Muscle layer of duodenum (tissue), 2 donors: ENCODE results near the gene BCORL1.

Experiments
- H3K27ac ChIP-seq: one replicate; pipeline ENCODE4 v1.7.0; 2013; ENCODE audit warnings: mild to moderate bottlenecking, low read length
- H3K27me3 ChIP-seq: one replicate; pipeline ENCODE4 v1.7.0; 2013; ENCODE audit warnings: low read depth, mild to moderate bottlenecking, control low read depth, low read length
- H3K36me3 ChIP-seq, 2 donors: one replicate each; pipeline ENCODE4 v1.7.0; 2013; ENCODE audit warnings: low read length in 2 of 2, control low read depth in 1 of 2, mild to moderate bottlenecking in 1 of 2; ENCODE audit not compliant: insufficient read depth in 2 of 2, control insufficient read depth in 1 of 2
- H3K4me1 ChIP-seq, 2 donors: one replicate each; pipeline ENCODE4 v1.7.0; 2013; ENCODE audit warnings: low read length in 2 of 2, mild to moderate bottlenecking in 2 of 2, control low read depth in 1 of 2, moderate library complexity in 1 of 2; ENCODE audit not compliant: insufficient read depth in 2 of 2, control insufficient read depth in 1 of 2
- H3K4me3 ChIP-seq, 2 donors: one replicate each; pipeline ENCODE4 v1.7.0; 2013; ENCODE audit warnings: low read length in 2 of 2, low read depth in 1 of 2, mild to moderate bottlenecking in 1 of 2
- H3K9me3 ChIP-seq, 2 donors: one replicate each; pipeline ENCODE4 v1.7.0; 2013; ENCODE audit warnings: low read length in 2 of 2, control low read depth in 1 of 2, mild to moderate bottlenecking in 1 of 2; ENCODE audit not compliant: control insufficient read depth in 1 of 2
- donor health status: healthy.

Gene BCORL1

GRCh38 chrX:130015181-130015580, 32.7 kb downstream of the BCORL1 start:
- no peak overlapping the region for H3K27ac ChIP-seq
- H3K27me3 ChIP-seq, result no peaks in the 10 kb centered on the region
- H3K4me3 ChIP-seq, result no peak overlapping the region
- peaks cover 0 to 27% of the 10 kb centered on the region in 2 donors for H3K36me3 ChIP-seq
- no peaks in the 10 kb centered on the region for H3K9me3 ChIP-seq
- peaks cover 0 to 8% of the 10 kb centered on the region in 2 donors for H3K4me1 ChIP-seq

GRCh38 chrX:130018143-130018542, 35.7 kb downstream of the BCORL1 start:
- H3K27ac ChIP-seq, result no peak overlapping the region
- H3K9me3 ChIP-seq, result no peaks in the 10 kb centered on the region
- H3K4me1 ChIP-seq, result peaks cover 0 to 8% of the 10 kb centered on the region in 2 donors
- H3K27me3 ChIP-seq, result no peaks in the 10 kb centered on the region
- peaks cover 8 to 31% of the 10 kb centered on the region in 2 donors for H3K36me3 ChIP-seq
- no peak overlapping the region for H3K4me3 ChIP-seq

- no peak overlapping the region for H3K27ac ChIP-seq
- H3K9me3 ChIP-seq, result no peaks in the 10 kb centered on the region
- H3K27me3 ChIP-seq, result no peaks in the 10 kb centered on the region
- H3K4me3 ChIP-seq, result no peak overlapping the region
- H3K36me3 ChIP-seq, result peaks cover 10 to 20% of the 10 kb centered on the region in 2 donors
- H3K4me1 ChIP-seq, result peaks cover 0 to 8% of the 10 kb centered on the region in 2 donors
Measured at GRCh38 chrX:130020661-130021324, 38.4 kb downstream of the BCORL1 start.

GRCh38 chrX:130024127-130024526, 41.7 kb downstream of the BCORL1 start:
- Histone ChIP-seq H3K36me3 (peaks cover 25 to 36% of the 10 kb centered on the region in 2 donors), H3K4me1 (peaks cover 0 to 3% of the 10 kb centered on the region in 2 donors), H3K4me3 (no peak overlapping the region), H3K9me3 (no peaks in the 10 kb centered on the region), H3K27ac (no peak overlapping the region), H3K27me3 (no peaks in the 10 kb centered on the region)

- Histone ChIP-seq H3K27me3 (no peaks in the 10 kb centered on the region), H3K9me3 (no peaks in the 10 kb centered on the region), H3K36me3 (peaks cover 28 to 46% of the 10 kb centered on the region in 2 donors), H3K4me3 (no peak overlapping the region), H3K4me1 (peaks cover 0 to under 1% of the 10 kb centered on the region in 2 donors), H3K27ac (no peak overlapping the region)
Measured at GRCh38 chrX:130025256-130025655, 42.8 kb downstream of the BCORL1 start.

- Histone ChIP-seq H3K27ac (no peak overlapping the region), H3K4me3 (no peak overlapping the region), H3K4me1 (peaks cover 0 to 7% of the 10 kb centered on the region in 2 donors), H3K27me3 (no peaks in the 10 kb centered on the region), H3K9me3 (no peaks in the 10 kb centered on the region), H3K36me3 (peaks cover 26 to 48% of the 10 kb centered on the region in 2 donors)
Measured at GRCh38 chrX:130027569-130027968, 45.1 kb downstream of the BCORL1 start.

GRCh38 chrX:130028196-130028595, 45.8 kb downstream of the BCORL1 start:
- no peaks in the 10 kb centered on the region for H3K27me3 ChIP-seq
- peaks cover 20 to 48% of the 10 kb centered on the region in 2 donors for H3K36me3 ChIP-seq
- H3K9me3 ChIP-seq, result no peaks in the 10 kb centered on the region
- no peak overlapping the region for H3K27ac ChIP-seq
- H3K4me1 ChIP-seq, result peaks cover 0 to 7% of the 10 kb centered on the region in 2 donors
- no peak overlapping the region for H3K4me3 ChIP-seq

GRCh38 chrX:130030826-130031225, 48.4 kb downstream of the BCORL1 start:
- H3K4me1 ChIP-seq, result peaks cover 0 to 7% of the 10 kb centered on the region in 2 donors
- no peak overlapping the region for H3K27ac ChIP-seq
- H3K4me3 ChIP-seq, result no peak overlapping the region
- H3K9me3 ChIP-seq, result no peaks in the 10 kb centered on the region
- H3K27me3 ChIP-seq, result no peaks in the 10 kb centered on the region
- H3K36me3 ChIP-seq, result peaks cover 29 to 55% of the 10 kb centered on the region in 2 donors

- peaks cover 0 to 7% of the 10 kb centered on the region in 2 donors for H3K4me1 ChIP-seq
- H3K36me3 ChIP-seq, result peaks cover 21 to 42% of the 10 kb centered on the region in 2 donors
- H3K9me3 ChIP-seq, result no peaks in the 10 kb centered on the region
- H3K27me3 ChIP-seq, result no peaks in the 10 kb centered on the region
- no peak overlapping the region for H3K4me3 ChIP-seq
- H3K27ac ChIP-seq, result no peak overlapping the region
Measured at GRCh38 chrX:130032552-130032951, 50.1 kb downstream of the BCORL1 start.

- no peak overlapping the region for H3K27ac ChIP-seq
- H3K9me3 ChIP-seq, result no peaks in the 10 kb centered on the region
- no peak overlapping the region for H3K4me3 ChIP-seq
- peaks cover 23 to 47% of the 10 kb centered on the region in 2 donors for H3K36me3 ChIP-seq
- peaks cover 0 to 7% of the 10 kb centered on the region in 2 donors for H3K4me1 ChIP-seq
- H3K27me3 ChIP-seq, result no peaks in the 10 kb centered on the region
Measured at GRCh38 chrX:130034178-130034577, 51.7 kb downstream of the BCORL1 start.

- Histone ChIP-seq H3K4me1 (peaks cover 0 to 4% of the 10 kb centered on the region in 2 donors), H3K9me3 (no peaks in the 10 kb centered on the region), H3K27ac (no peak overlapping the region), H3K36me3 (peaks cover 17 to 42% of the 10 kb centered on the region in 2 donors), H3K27me3 (no peaks in the 10 kb centered on the region), H3K4me3 (no peak overlapping the region)
Measured at GRCh38 chrX:130039847-130040246, 57.4 kb downstream of the BCORL1 start.

GRCh38 chrX:130047416-130047815, 65.0 kb downstream of the BCORL1 start:
- Histone ChIP-seq H3K4me1 (no peaks in the 10 kb centered on the region), H3K4me3 (no peak overlapping the region), H3K36me3 (peaks cover 19 to 37% of the 10 kb centered on the region in 2 donors), H3K27me3 (no peaks in the 10 kb centered on the region), H3K9me3 (no peaks in the 10 kb centered on the region), H3K27ac (no peak overlapping the region)
